Muscle layer of duodenum (tissue), 2 donors: ENCODE measurements around the gene SCG5.
A peak's percentile ranks its signal among the peaks of the same experiment; 100 is the strongest.

Source experiments
- H3K27ac ChIP-seq: one replicate; pipeline ENCODE4 v1.7.0; 2013; ENCODE audit warnings: mild to moderate bottlenecking, low read length
- H3K27me3 ChIP-seq: one replicate; pipeline ENCODE4 v1.7.0; 2013; ENCODE audit warnings: low read depth, mild to moderate bottlenecking, control low read depth, low read length
- H3K36me3 ChIP-seq, 2 donors: one replicate each; pipeline ENCODE4 v1.7.0; 2013; ENCODE audit warnings: low read length in 2 of 2, control low read depth in 1 of 2, mild to moderate bottlenecking in 1 of 2; ENCODE audit not compliant: insufficient read depth in 2 of 2, control insufficient read depth in 1 of 2
- H3K4me1 ChIP-seq, 2 donors: one replicate each; pipeline ENCODE4 v1.7.0; 2013; ENCODE audit warnings: low read length in 2 of 2, mild to moderate bottlenecking in 2 of 2, control low read depth in 1 of 2, moderate library complexity in 1 of 2; ENCODE audit not compliant: insufficient read depth in 2 of 2, control insufficient read depth in 1 of 2
- H3K4me3 ChIP-seq, 2 donors: one replicate each; pipeline ENCODE4 v1.7.0; 2013; ENCODE audit warnings: low read length in 2 of 2, low read depth in 1 of 2, mild to moderate bottlenecking in 1 of 2
- H3K9me3 ChIP-seq, 2 donors: one replicate each; pipeline ENCODE4 v1.7.0; 2013; ENCODE audit warnings: low read length in 2 of 2, control low read depth in 1 of 2, mild to moderate bottlenecking in 1 of 2; ENCODE audit not compliant: control insufficient read depth in 1 of 2
- donor health status: healthy.

SCG5 gene

DNA sequence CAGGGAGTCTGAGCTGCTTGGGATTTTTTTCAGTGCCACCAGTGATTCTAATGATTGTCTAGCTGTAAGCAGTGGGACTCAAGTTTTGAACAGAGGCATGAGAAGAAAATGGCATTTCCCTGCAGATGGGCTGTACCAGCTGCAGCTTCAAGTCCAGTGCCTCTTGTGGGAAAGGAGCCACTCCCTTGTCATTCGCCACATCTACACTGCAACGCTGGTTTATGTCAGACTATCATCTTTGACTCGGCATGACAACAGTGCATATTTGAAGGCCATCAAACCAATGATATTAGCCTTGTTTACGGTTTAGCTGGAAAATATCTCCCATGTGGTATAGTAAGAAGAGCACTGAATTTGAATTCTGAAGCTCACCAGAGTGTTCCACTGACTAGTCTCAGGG lies 22.2 kb downstream of the SCG5 start:
- Histone ChIP-seq H3K27me3 (no peaks in the 10 kb centered on the region), H3K4me3 (no peak overlapping the region)

DNA sequence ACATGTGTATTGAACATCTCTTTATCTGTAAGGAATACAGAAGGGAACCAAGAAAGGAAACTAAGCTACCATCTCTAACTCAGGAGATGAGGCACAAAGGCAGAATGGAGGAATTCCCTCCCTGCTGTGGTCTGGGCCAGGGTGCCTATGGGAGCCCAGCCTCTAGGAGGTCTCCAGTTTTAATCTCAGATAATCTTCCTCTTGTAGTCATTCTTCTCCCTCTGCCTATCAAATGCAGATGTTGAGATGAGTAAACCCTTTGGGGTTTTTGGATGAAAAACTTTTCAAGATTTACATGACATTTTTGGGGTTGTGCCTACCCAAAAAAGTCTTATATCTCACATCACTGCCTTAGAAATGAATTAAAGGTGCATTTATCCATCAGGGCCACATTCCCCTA lies 23.3 kb downstream of the SCG5 start:
- Histone ChIP-seq H3K4me3 (no peak overlapping the region), H3K9me3 (no peaks in the 10 kb centered on the region), H3K27ac (no peak overlapping the region), H3K27me3 (no peaks in the 10 kb centered on the region), H3K4me1 (peaks cover 0 to 4% of the 10 kb centered on the region in 2 donors), H3K36me3 (no peaks in the 10 kb centered on the region)

More for the DNA sequence above, 22.2 kb downstream of the SCG5 start:
- H3K36me3 ChIP-seq = no peaks in the 10 kb centered on the region
- no peaks in the 10 kb centered on the region for H3K9me3 ChIP-seq
- no peak overlapping the region for H3K27ac ChIP-seq
- H3K4me1 ChIP-seq = peaks cover 0 to 9% of the 10 kb centered on the region in 2 donors

- Histone ChIP-seq H3K4me1 (no peaks in the 10 kb centered on the region), H3K27me3 (no peaks in the 10 kb centered on the region), H3K36me3 (no peaks in the 10 kb centered on the region), H3K27ac (no peak overlapping the region), H3K9me3 (no peaks in the 10 kb centered on the region), H3K4me3 (no peak overlapping the region)
Observed at GRCh38 chr15:32667321-32667720, 25.8 kb downstream of the SCG5 start.

GRCh38 chr15:32668942-32669341 lies 27.4 kb downstream of the SCG5 start:
- Histone ChIP-seq H3K4me1 (no peaks in the 10 kb centered on the region), H3K27me3 (no peaks in the 10 kb centered on the region), H3K9me3 (no peaks in the 10 kb centered on the region), H3K4me3 (no peak overlapping the region), H3K27ac (no peak overlapping the region), H3K36me3 (no peaks in the 10 kb centered on the region)

GRCh38 chr15:32669896-32670611 lies 28.5 kb downstream of the SCG5 start:
- peak overlapping the region; percentile 54 for H3K27ac ChIP-seq
- H3K4me3 ChIP-seq = no peak overlapping the region
- H3K9me3 ChIP-seq = no peaks in the 10 kb centered on the region
- H3K36me3 ChIP-seq = no peaks in the 10 kb centered on the region
- no peaks in the 10 kb centered on the region for H3K4me1 ChIP-seq
- H3K27me3 ChIP-seq = no peaks in the 10 kb centered on the region

- Histone ChIP-seq H3K27ac (no peak overlapping the region), H3K4me1 (peaks cover 0 to 6% of the 10 kb centered on the region in 2 donors), H3K9me3 (no peaks in the 10 kb centered on the region), H3K4me3 (no peak overlapping the region), H3K27me3 (no peaks in the 10 kb centered on the region), H3K36me3 (no peaks in the 10 kb centered on the region)
Observed at GRCh38 chr15:32670623-32671022, 29.1 kb downstream of the SCG5 start.

- Histone ChIP-seq H3K4me3 (no peak overlapping the region), H3K36me3 (no peaks in the 10 kb centered on the region), H3K27ac (no peak overlapping the region), H3K27me3 (no peaks in the 10 kb centered on the region), H3K9me3 (no peaks in the 10 kb centered on the region), H3K4me1 (peaks cover 0 to 9% of the 10 kb centered on the region in 2 donors)
Observed at GRCh38 chr15:32671339-32672325, 30.1 kb downstream of the SCG5 start.

- Histone ChIP-seq H3K36me3 (no peaks in the 10 kb centered on the region), H3K27ac (no peak overlapping the region), H3K9me3 (no peaks in the 10 kb centered on the region), H3K4me1 (peaks cover 0 to 13% of the 10 kb centered on the region in 2 donors), H3K4me3 (no peak overlapping the region), H3K27me3 (no peaks in the 10 kb centered on the region)
Observed at GRCh38 chr15:32674681-32675080, 33.2 kb downstream of the SCG5 start.

GRCh38 chr15:32675466-32675865 lies 34.0 kb downstream of the SCG5 start:
- Histone ChIP-seq H3K4me1 (peaks cover 0 to 13% of the 10 kb centered on the region in 2 donors), H3K27ac (peak overlapping the region; percentile 21), H3K4me3 (no peak overlapping the region), H3K27me3 (no peaks in the 10 kb centered on the region), H3K9me3 (no peaks in the 10 kb centered on the region), H3K36me3 (no peaks in the 10 kb centered on the region)

GRCh38 chr15:32676169-32676568 lies 34.7 kb downstream of the SCG5 start:
- H3K9me3 ChIP-seq = no peaks in the 10 kb centered on the region
- no peaks in the 10 kb centered on the region for H3K27me3 ChIP-seq
- H3K4me3 ChIP-seq = no peak overlapping the region
- H3K4me1 ChIP-seq = peaks cover 0 to 13% of the 10 kb centered on the region in 2 donors
- H3K27ac ChIP-seq = no peak overlapping the region
- H3K36me3 ChIP-seq = no peaks in the 10 kb centered on the region

GRCh38 chr15:32677238-32677750 lies 35.8 kb downstream of the SCG5 start:
- Histone ChIP-seq H3K4me1 (peaks cover 0 to 17% of the 10 kb centered on the region in 2 donors), H3K27me3 (no peaks in the 10 kb centered on the region), H3K27ac (peak overlapping the region; percentile 5), H3K9me3 (no peaks in the 10 kb centered on the region), H3K4me3 (no peak overlapping the region), H3K36me3 (no peaks in the 10 kb centered on the region)
